Measurements from ENCODE around the gene RPAP3.
A peak's percentile ranks its signal among the peaks of the same experiment; 100 is the strongest.

Gene RPAP3, protein sequence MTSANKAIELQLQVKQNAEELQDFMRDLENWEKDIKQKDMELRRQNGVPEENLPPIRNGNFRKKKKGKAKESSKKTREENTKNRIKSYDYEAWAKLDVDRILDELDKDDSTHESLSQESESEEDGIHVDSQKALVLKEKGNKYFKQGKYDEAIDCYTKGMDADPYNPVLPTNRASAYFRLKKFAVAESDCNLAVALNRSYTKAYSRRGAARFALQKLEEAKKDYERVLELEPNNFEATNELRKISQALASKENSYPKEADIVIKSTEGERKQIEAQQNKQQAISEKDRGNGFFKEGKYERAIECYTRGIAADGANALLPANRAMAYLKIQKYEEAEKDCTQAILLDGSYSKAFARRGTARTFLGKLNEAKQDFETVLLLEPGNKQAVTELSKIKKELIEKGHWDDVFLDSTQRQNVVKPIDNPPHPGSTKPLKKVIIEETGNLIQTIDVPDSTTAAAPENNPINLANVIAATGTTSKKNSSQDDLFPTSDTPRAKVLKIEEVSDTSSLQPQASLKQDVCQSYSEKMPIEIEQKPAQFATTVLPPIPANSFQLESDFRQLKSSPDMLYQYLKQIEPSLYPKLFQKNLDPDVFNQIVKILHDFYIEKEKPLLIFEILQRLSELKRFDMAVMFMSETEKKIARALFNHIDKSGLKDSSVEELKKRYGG

DNA sequence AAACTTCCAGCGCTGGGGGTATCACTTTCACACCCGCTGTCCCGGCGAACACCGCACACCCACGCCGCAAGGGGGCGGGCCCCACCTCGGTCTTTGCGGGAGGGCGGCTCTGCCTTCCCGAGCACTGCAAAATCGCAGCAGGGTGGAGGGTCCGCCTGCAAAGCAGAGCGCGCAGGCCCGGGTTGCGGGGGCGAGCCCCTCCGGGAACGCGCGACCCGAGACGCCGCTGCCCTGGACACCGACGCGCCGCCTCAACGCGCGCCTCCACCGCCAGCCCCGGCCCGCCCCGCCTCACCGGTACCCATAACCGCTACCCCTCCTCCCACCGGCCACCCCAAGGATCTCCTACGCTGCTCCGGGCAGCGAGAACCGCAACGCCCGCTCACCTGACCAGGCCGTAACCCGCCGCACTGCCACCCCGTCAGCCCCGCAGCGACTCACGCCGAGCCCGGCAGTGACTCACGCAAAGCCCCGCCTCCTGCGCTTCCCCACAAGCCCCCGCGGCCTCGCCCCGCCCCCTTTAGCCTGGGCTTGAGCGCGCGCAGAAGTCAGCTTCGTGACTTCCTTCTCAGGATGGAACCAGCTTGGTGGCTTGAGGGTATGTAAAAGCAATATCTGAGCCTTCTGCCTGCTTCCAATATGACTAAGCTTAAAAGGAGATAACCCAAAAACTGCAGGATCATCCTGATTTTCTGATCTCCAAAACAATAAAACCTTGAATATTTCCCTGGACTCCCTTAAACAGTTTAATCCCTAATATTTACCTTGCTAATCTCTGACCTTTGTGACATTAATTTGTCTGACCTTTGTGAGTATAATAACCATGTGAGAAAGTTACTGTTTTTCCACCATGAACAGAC is at the start of gene RPAP3:
TSS of gene RPAP3 (minus strand) at position 465 of the 860 bp plus-strand sequence. CDS start 3,190 bp downstream, outside the sequence.
- DNase-seq (ENCODE audit: low read depth in 2 of 2), result peak; percentile 93 to 94

GRCh38 chr12:47754881-47755280 is 49.1 kb upstream of the RPAP3 start:
- no peak for DNase-seq (ENCODE audit: low read depth in 2 of 2)

DNA sequence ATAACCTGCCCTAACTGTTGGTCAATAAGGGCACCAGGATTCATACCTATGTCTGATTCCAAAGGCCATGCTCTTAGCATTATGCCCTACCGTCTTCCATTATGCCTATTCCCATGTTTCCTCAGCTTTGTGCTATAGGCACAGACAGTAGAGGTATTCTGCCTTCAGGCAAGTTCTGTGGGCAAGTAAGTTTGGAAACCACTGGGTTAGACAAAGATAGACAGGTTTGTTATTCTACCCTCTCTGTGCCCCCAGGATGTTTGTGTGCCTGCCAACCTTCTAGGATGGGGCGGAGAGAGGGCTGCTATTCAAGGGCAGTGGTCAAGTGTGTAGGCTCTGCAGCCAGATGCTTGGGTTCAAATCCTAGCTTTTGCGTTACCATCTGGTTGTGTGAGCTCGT is 48.3 kb upstream of the RPAP3 start:
- no peak for DNase-seq (ENCODE audit: low read depth in 2 of 2)

DNA sequence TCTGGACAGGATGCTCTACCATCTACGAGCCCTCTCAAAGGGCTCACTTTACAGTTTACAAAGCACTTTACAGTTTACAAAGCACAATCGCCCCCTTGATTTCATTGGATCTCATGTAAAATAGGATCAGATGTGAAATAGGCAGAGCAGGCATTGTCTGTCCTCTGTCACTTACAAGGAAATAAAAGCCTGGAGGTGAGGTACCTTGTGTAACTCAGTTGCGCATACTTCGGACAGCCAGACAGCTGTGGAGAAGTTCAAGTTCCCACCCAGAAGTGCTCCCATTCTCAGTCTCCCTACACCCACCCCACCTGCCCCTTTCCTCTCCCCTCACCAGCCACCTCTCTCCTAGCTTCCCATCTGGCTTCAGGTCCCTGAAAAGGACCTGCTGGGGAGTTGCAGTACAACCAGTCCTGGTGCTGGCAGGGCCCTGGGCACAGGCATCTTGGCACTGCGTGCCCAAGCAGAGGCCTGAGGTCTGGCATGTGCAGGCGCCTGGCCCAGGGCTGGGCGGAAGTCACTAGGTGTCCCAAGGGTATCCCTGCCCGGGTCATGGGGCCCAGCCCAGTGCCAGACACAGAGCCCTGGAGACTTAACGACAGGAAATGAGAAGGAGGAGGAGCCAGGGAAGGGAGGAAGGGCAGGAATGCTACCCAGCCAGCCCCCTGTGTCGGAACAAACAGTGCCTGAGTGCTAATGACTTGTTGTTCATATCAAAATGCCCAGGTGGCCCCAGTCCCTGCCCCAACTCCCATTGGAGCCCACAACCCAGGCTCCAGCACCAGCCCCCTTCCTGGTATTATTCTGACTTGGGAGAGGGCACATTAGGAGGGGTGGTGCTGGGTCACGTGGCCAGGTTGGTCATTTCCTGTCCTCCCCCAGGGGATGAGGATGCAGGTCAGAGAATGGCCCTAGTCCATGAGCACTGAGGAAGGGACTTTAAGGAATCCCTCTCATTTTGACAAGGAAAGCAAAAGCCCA is 47.5 kb upstream of the RPAP3 start:
- no peak for DNase-seq (ENCODE audit: low read depth in 2 of 2)

DNA sequence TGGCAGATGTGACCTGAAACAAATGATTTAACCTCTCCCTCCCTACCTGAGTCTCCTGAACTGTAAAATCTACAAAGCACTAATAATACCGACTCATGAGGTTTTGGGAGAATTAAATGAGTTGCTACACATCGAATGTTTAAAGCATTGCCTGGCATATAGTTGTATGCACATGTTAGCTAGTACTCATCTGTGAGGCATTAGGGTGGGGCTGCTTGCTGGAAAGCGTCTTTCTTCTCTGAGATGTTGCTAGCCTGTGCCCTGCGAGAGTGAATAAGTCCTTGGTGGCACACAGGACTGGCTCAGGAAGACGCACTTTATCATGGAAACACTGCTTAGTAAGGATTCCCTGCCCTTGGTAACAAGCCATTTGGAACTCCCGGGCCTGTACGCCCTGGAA is 46.7 kb upstream of the RPAP3 start:
- no peak for DNase-seq (ENCODE audit: low read depth in 2 of 2)

DNA sequence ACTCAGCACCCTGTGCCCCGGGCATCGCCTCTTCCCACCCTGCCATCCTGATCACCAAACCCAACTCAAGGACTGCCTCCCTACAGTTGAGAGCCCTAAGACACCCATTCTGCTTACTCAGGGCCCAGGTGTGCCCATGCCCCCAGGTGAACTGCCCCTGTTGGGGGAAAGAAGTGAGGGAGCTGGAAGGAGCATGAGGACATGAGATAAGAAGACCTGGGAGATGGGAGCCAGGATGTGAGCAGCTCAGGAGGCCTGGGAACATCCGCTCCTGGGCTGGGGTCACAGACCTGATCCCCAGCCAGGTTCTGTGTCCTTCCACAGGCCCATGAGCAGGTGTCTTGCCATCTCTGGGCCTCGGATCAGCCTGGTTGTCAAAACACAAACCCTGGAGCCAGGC is 46.3 kb upstream of the RPAP3 start:
- no peak for DNase-seq (ENCODE audit: low read depth in 2 of 2)

DNA sequence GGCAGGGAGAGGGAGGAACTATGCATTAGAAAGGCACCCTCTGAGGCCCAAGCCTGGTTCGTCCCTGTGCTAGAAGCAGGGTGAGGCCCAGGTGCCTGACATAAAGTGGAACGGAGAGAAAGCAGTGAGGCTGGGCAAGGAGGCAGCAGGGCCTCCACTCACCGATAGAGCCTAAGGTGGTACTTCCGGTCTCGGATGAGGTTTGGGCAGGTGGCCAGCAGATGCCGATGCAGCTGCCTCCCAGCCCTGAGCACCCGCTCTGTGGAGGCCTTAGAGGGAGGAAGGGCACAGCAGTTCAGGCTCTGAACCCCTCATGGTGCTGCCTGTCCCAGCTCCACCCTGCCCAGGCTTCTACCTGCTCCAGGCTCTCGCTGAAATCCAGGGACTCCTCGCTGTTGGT is 45.7 kb upstream of the RPAP3 start:
- no peak for DNase-seq (ENCODE audit: low read depth in 2 of 2)

DNA sequence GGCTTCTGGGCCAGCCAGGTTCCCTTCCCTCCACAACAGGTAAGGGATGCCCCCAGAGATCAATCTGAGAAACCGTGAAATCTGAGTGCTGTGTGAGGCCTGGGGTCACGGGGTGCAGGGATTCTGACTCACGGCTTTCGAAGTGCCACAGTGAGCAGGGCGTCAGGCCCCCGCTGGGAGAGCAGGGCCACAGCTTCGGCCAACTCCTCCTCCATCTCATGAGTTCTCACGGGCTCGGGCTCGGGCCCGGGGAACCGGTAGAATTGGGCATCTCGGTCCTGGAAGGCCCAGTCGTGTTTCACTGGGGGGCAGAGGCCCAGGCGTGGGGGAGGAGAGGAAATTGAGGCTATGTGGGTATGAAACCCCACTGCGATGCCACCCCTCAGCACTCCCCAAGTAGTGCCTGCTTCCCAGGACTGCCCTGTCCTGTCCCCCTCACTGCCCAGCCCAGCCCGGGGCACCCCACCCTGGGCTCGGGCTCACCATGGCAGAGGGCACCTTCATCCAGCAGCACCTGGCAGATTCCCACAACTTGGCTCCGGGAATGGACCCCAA is 45.2 kb upstream of the RPAP3 start:
- no peak for DNase-seq (ENCODE audit: low read depth in 2 of 2)

DNA sequence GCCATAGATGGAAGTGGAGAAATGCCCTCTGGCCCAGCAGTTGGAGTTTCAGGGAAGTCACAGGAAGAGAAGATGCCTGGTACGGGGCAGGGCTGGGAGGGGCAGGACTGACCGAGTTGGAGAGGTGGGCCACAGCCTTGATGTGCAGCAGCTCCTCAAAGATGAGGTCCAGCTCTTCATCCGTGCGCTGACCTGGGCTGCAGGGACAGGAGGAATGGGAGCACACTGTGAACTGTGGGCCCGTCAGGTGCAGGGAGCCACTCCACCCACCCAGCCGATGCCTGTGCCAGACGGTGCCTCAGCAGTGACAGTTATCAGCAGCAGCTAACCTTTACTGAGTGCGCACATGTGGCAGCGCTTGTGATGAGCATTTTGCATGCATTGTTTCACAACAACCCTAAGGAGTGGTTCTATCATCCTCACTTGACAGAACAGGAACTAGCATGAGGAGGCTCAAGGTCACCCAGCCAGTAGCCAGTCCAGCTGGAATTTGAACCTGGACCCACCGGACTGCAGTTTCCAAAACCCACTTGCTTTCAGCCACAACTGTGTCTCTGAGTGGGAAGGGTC is 44.5 kb upstream of the RPAP3 start:
- DNase-seq (ENCODE audit: low read depth in 2 of 2), result no peak

DNA sequence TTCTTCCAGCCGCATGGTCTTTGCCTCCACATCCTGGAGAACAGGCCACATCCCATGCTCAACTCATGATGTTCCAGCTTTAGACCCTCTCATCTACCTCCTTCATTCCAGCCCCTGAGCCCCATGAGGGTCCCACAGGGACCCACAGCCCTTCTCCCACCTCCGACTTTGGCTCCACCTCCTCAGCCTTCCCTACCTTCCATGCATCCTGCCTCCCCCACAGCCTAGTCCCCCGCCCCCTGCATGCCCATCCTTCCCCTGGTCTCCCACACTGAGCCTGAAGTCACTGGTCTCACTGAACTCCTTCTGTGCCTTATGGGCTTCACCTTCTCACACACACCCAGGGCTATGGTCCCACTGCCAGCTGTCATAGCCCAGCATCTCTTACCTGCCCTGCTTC is 43.1 kb upstream of the RPAP3 start:
- no peak for DNase-seq (ENCODE audit: low read depth in 2 of 2)

GRCh38 chr12:47748507-47748828 is 42.6 kb upstream of the RPAP3 start:
- DNase-seq (ENCODE audit: low read depth in 2 of 2), result no peak

DNA sequence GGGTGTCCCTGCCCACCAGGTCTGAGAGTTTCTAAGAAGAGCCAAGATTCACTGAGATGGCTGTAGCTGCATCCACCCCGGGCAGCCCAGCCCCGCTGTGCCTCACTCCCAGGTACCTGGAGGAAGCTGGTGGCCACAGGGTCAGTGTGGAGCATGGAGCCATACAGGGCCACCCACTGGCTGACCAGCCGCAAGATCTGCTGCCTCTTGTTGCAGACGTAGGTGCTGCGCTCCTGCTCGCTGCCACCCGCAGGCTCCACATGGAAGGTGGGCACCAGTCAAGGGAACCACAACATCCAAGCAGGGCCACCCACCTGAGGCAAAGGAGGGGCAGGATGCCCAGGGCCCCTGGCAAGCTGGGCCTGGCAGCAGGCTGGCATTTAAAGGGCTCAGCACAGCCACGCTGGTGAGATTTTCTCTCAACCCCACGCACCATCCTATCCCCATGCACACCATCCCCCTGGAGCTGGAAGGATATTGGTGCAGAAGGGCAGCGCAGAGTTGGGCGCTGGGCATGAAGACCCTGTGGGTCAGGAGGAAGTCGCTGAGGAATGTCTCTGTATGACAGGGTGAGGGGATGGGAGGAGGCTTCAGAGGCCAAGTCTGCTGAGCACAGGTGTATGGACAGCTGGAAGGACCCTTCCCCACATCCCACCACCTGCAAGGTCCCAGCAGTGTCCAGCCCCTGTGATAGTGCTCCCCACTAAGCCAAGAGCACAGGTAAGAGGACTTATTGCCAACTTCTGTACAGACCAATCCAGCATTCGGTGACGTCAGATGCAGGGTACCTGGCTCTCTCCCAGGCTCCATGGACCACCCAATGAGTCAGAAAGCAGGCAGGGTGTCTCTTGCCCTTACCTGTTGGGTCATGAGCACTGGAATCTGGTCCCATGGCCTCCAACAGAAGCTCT is 42.0 kb upstream of the RPAP3 start:
- no peak for DNase-seq (ENCODE audit: low read depth in 2 of 2)

DNA sequence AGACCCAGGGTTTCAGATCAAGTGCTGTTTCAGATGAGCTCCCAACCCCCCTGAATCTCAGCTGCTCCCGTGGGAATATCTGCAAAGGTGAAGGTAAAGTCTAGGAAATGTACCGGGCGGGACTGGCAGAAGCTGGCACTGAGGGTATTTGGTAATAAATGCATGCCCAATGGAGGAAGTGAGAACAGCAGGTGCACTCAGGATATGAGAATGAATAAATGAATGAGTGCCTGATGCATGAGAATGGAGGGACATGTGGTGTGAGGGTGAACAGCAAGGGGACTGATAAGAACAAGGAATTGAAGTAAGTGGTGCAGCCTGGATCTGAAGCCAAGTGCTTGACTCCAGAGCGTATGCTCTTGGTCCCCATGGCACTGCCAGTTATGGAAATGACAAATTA is 41.3 kb upstream of the RPAP3 start:
- no peak for DNase-seq (ENCODE audit: low read depth in 2 of 2)

DNA sequence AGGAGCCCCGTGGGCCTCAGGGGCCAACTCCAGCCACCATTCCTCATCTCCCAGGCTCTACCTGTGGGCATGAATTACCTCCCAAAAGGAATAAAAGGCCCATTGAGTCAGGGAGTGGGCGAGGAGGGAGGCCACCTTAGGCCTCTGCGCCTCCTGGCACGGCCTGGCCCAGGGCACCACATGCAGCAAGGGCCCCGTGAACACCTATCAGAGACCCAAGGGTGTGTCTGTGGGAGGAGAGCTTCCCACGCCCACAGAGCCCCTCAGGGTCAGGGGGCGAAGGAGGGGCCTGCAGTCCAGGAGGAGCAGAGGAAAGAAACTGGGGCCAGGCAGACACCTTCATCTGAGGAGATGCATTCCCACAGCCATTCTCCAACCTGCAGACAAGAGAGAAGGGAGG is 40.7 kb upstream of the RPAP3 start:
- DNase-seq (ENCODE audit: low read depth in 2 of 2), result no peak

GRCh38 chr12:47746073-47746472 is 40.2 kb upstream of the RPAP3 start:
- no peak for DNase-seq (ENCODE audit: low read depth in 2 of 2)

- DNase-seq (ENCODE audit: low read depth in 2 of 2), result no peak
Measured at GRCh38 chr12:47745485-47746041, 39.7 kb upstream of the RPAP3 start.

GRCh38 chr12:47744778-47745436 is 39.1 kb upstream of the RPAP3 start:
- no peak for DNase-seq (ENCODE audit: low read depth in 2 of 2)

DNA sequence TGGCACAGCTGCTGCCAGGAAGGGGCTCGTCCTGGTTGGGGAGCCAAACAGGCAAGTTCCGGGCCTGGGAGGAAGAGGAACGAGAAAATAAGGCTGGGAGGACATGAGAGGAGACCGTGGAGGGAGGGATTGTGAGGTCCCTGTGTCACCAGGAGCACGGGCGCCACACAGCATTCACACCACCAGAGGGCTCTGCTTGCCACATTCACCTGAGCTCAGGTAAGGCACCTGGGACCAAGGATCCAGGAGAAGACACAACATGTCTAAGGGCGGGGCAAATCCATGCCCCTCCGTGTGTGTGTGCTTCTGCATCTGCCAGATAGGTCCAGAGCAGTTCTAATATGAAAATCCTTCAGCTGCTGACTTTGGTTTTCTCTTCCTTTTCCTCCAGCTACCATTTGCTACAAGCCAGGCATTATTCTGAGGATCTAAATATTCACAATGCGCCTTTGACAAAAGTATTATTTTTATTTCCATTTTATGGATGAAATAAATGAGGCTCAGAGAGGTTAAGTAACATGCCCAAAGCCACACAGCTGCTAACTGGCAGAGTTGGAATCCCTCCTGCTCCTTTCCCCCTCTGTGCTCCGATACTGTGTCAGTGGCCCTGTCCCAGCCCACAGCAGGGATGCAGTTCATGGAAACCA is 38.3 kb upstream of the RPAP3 start:
- DNase-seq (ENCODE audit: low read depth in 2 of 2), result peak in 1 of 2 donors; percentile 42
